ENCODE results near the gene SPACA7. TPM values are rescaled to one million over a fixed set of nuclear protein-coding genes. Genes with fewer than 3 reads are reported as not detected.

Gene SPACA7
- total RNA-seq, 4 donors from 2014 or later, result not detected

DNA sequence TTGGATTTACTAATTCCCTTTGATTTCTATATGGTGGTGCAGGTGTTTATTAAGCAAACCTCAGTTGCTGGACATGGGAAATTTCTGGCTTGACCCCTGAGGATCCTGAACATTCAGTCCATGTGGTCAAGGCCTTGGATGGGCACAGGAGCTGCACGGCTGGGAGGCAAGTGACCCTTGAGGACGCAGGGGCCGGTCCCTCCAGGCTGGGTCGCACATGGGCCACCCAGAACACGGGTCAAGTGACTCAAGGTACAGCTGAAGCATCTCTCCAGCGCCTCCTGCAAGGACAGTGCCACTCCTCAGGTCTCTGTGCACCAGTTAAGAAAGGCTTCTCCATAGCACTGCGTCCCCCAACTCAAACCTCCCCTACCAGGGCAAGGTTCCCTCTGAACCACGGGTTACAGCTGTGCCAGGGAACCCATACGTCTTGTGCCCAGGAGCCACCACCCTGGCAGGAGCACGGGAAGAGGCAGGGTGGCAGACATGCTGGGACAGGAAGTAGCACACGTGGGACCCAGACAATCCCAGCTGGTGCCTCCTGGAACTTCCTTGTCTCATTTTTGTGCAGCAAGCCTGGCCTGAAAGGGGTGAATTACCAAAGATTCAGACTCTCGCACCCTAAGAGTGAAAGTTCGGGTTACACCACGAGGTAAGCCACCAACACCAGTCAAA is 93.1 kb downstream of the SPACA7 start:
- H3K27me3 ChIP-seq, result no peaks in the 10 kb centered on the region
- no peak for DNase-seq
- TF ChIP-seq POLR2A (IDR thresholded peaks at IDR 0.05), result no peak
- TF ChIP-seq, protein P1, sequence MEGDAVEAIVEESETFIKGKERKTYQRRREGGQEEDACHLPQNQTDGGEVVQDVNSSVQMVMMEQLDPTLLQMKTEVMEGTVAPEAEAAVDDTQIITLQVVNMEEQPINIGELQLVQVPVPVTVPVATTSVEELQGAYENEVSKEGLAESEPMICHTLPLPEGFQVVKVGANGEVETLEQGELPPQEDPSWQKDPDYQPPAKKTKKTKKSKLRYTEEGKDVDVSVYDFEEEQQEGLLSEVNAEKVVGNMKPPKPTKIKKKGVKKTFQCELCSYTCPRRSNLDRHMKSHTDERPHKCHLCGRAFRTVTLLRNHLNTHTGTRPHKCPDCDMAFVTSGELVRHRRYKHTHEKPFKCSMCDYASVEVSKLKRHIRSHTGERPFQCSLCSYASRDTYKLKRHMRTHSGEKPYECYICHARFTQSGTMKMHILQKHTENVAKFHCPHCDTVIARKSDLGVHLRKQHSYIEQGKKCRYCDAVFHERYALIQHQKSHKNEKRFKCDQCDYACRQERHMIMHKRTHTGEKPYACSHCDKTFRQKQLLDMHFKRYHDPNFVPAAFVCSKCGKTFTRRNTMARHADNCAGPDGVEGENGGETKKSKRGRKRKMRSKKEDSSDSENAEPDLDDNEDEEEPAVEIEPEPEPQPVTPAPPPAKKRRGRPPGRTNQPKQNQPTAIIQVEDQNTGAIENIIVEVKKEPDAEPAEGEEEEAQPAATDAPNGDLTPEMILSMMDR (IDR thresholded peaks at IDR 0.05), result no peak
- intact Hi-C loops (cut with DNase I), result no loop called here
- H3K4me1 ChIP-seq, result no peaks in the 10 kb centered on the region
- H3K36me3 ChIP-seq, result no peaks in the 10 kb centered on the region
- no peaks in the 10 kb centered on the region for H3K9me3 ChIP-seq
- WGBS, 2 donors, result 82 to 90% methylated on average over 12 to 13 of the region's 14 CpGs
- H3K4me3 ChIP-seq (replicated peaks in 1 of 3), result no peak overlapping the region
- H3K27ac ChIP-seq, result no peak overlapping the region

DNA sequence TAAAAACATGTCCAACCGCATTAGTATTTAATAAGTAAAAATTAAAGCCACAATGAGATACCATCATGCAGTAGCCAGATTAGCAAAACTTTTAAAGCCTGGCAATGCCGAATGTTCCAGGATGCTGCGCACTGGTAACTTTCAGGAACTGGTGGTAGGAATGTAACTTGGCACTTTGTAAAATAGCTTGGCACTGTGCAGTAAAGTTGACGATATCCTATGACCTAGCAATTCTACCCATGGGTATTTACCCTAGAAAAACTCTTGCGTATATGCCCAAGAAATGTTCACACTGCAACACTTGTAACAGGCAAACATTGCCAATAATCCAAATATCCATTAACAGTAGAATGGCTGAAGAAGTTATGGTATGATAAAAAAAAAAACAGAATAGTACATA is 97.7 kb downstream of the SPACA7 start:
- 89 to 93% methylated on average over 5 of the region's 5 CpGs for WGBS, 2 donors
- Histone ChIP-seq H3K4me3 (replicated peaks in 1 of 3) (no peak overlapping the region), H3K9me3 (no peaks in the 10 kb centered on the region), H3K36me3 (no peaks in the 10 kb centered on the region), H3K27ac (no peak overlapping the region), H3K27me3 (no peaks in the 10 kb centered on the region), H3K4me1 (no peaks in the 10 kb centered on the region)
- intact Hi-C loops (cut with DNase I), result no loop called here
- TF ChIP-seq, protein P1 (IDR thresholded peaks at IDR 0.05), result no peak
- no peak for TF ChIP-seq POLR2A (IDR thresholded peaks at IDR 0.05)
- DNase-seq, result no peak

DNA sequence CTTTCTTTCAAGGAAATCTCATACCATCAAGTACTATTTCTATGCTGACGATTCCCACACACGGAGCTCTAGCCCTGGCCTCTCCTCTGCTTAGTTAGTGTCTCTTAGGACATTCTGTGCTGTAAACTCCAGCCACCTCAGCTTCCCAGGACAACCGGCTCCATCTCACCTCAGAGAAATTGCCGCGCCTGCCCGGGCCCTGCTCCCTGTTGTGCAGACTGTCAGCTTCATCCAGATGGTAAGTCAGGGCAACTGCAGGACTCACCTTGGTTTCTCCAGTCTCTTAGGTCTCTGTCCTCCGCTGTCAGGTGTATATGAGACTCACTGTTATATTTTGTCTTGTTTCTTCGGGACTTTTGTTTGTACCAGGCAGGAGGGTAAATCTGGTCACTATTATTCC is 98.7 kb downstream of the SPACA7 start:
- Histone ChIP-seq H3K27me3 (no peaks in the 10 kb centered on the region), H3K36me3 (no peaks in the 10 kb centered on the region), H3K9me3 (no peaks in the 10 kb centered on the region), H3K27ac (no peak overlapping the region), H3K4me3 (replicated peaks in 1 of 3) (no peak overlapping the region), H3K4me1 (no peaks in the 10 kb centered on the region)
- DNase-seq, result no peak
- TF ChIP-seq POLR2A (IDR thresholded peaks at IDR 0.05), result no peak
- TF ChIP-seq, protein P1 (IDR thresholded peaks at IDR 0.05), result no peak
- intact Hi-C loops (cut with DNase I), result no loop called here
- WGBS, 2 donors, result 76 to 78% methylated on average over 8 of the region's 8 CpGs

DNA sequence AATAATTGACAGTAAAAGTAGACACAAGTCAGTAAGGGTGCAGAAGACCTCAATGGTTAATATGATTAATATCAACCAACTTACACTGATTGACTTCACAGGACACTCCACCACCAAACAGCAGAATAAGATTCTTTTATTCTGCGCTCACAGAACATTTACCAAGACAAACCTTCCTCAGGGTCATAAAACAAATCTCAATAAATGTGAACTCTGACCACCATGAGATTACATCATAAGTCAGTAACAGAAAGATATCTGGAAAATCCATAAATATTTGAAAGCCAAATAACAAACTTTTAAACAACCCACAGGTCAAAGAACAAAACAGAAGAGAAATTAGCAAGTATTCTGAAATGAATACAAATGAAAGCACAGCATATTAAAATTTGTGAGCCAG is 99.7 kb downstream of the SPACA7 start:
- Histone ChIP-seq H3K27me3 (no peaks in the 10 kb centered on the region), H3K4me1 (no peaks in the 10 kb centered on the region), H3K9me3 (no peaks in the 10 kb centered on the region), H3K27ac (no peak overlapping the region), H3K4me3 (replicated peaks in 1 of 3) (no peak overlapping the region), H3K36me3 (no peaks in the 10 kb centered on the region)
- no peak for DNase-seq
- intact Hi-C loops (cut with DNase I), result no loop called here
- TF ChIP-seq, protein P1 (IDR thresholded peaks at IDR 0.05), result no peak
- TF ChIP-seq POLR2A (IDR thresholded peaks at IDR 0.05), result no peak
- 98% methylated on average over 1 of the region's 1 CpG for WGBS, 2 donors

DNA sequence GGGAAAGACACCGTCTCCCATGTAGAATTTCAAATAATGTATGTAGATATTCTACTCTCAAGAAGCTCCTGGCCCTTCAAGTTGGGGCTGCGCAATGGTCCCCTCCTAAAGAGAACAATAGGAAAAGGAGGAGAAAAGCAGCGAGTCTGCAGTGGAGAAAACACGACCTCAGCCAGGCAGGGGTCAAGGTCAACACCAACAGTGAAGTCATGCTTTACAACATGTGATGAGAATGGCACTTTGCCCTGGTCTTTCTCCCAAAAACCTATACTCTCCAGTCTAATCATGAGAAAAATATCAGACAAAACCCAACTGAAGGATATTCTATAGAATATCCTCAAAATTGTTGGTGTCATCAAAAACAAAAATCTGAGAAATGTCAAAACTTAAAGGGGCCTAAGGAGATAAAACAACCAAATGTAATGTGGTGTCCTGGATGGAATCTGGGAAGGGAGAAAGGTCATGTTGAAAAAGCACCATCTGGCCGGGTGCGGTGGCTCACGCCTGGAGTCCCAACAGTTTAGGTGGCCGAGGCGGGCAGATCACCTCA is 101.0 kb downstream of the SPACA7 start:
- no peak overlapping the region for H3K27ac ChIP-seq
- no peaks in the 10 kb centered on the region for H3K4me1 ChIP-seq
- WGBS, 2 donors, result 86 to 87% methylated on average over 9 of the region's 9 CpGs
- no peaks in the 10 kb centered on the region for H3K36me3 ChIP-seq
- no peaks in the 10 kb centered on the region for H3K27me3 ChIP-seq
- no peak for DNase-seq
- intact Hi-C loops (cut with DNase I), result no loop called here
- TF ChIP-seq, protein P1 (IDR thresholded peaks at IDR 0.05), result no peak
- TF ChIP-seq POLR2A (IDR thresholded peaks at IDR 0.05), result no peak
- H3K4me3 ChIP-seq (replicated peaks in 1 of 3), result no peak overlapping the region
- H3K9me3 ChIP-seq, result no peaks in the 10 kb centered on the region
